HCT116 (cell line): ENCODE measurements around the gene NECAB3.

Experiments used
- CEBPB ChIP-seq: IDR thresholded peaks from 2 replicates; pipeline ENCODE4 v1.6.1; 2012; ENCODE audit warnings: low read depth
- CTCF ChIP-seq, 3 experiments: fragments of 200-600 bp in 1 of 3; sonication (generic) in 1 of 3; IDR thresholded peaks in 2 of 3; conservative IDR thresholded peaks in 1 of 3; 2 replicates each; pipeline ENCODE4 v1.5.1; 2012 to 2017; ENCODE audit warnings: low read depth in 2 of 3, low read length in 2 of 3, antibody characterized with exemption in 1 of 3, borderline replicate concordance in 1 of 3, control low read depth in 1 of 3, mild to moderate bottlenecking in 1 of 3, mixed read lengths in 1 of 3, mixed run types in 1 of 3, moderate library complexity in 1 of 3; ENCODE audit not compliant: insufficient read depth in 1 of 3
- ELF1 ChIP-seq: IDR thresholded peaks from 2 replicates; pipeline ENCODE4 v1.6.1; 2012; ENCODE audit warnings: low read depth, borderline replicate concordance
- EZH2 ChIP-seq: fragments of 200-600 bp; sonication (generic); IDR thresholded peaks from 2 replicates; pipeline ENCODE4 v1.6.1; 2017; ENCODE audit warnings: antibody characterized with exemption, mixed run types
- EZH2phosphoT487 ChIP-seq: fragments of 200-600 bp; IDR thresholded peaks from 2 replicates; pipeline ENCODE4 v1.6.1; 2018; ENCODE audit warnings: antibody characterized with exemption, borderline replicate concordance
- FOSL1 ChIP-seq: IDR thresholded peaks from 2 replicates; pipeline ENCODE4 v1.6.1; 2012; ENCODE audit warnings: low read depth
- JUND ChIP-seq: IDR thresholded peaks from 2 replicates; pipeline ENCODE4 v1.6.1; 2012
- POLR2A ChIP-seq: IDR thresholded peaks from 2 replicates; pipeline ENCODE4 v1.7.0; 2011; ENCODE audit warnings: borderline replicate concordance; ENCODE audit not compliant: insufficient read depth, insufficient read length; ENCODE audit errors: extremely low read depth
- POLR2AphosphoS5 ChIP-seq: IDR thresholded peaks from 2 replicates; pipeline ENCODE4 v1.6.1; 2011; ENCODE audit warnings: mild to moderate bottlenecking, low read depth, low read length, moderate library complexity
- SIN3A ChIP-seq: IDR thresholded peaks from 2 replicates; pipeline ENCODE4 v1.6.1; 2012; ENCODE audit warnings: low read depth
- SP1 ChIP-seq: IDR thresholded peaks from 2 replicates; pipeline ENCODE4 v1.6.1; 2012; ENCODE audit warnings: low read depth
- YY1 ChIP-seq: IDR thresholded peaks from 2 replicates; pipeline ENCODE4 v1.6.1; 2011; ENCODE audit warnings: low read length, low read depth, moderate library complexity, mild to moderate bottlenecking; ENCODE audit not compliant: insufficient replicate concordance; ENCODE audit errors: extremely low read depth
- ZFX ChIP-seq: fragments of 450-650 bp; IDR thresholded peaks from 2 replicates; pipeline ENCODE4 v1.6.1; 2017
- ZNF274 ChIP-seq: fragments of 200-500 bp; sonication (Bioruptor generic); IDR thresholded peaks from 2 replicates; pipeline ENCODE4 v1.6.1; 2014; ENCODE audit warnings: mild to moderate bottlenecking, low read depth, low read length, inconsistent platforms

DNA sequence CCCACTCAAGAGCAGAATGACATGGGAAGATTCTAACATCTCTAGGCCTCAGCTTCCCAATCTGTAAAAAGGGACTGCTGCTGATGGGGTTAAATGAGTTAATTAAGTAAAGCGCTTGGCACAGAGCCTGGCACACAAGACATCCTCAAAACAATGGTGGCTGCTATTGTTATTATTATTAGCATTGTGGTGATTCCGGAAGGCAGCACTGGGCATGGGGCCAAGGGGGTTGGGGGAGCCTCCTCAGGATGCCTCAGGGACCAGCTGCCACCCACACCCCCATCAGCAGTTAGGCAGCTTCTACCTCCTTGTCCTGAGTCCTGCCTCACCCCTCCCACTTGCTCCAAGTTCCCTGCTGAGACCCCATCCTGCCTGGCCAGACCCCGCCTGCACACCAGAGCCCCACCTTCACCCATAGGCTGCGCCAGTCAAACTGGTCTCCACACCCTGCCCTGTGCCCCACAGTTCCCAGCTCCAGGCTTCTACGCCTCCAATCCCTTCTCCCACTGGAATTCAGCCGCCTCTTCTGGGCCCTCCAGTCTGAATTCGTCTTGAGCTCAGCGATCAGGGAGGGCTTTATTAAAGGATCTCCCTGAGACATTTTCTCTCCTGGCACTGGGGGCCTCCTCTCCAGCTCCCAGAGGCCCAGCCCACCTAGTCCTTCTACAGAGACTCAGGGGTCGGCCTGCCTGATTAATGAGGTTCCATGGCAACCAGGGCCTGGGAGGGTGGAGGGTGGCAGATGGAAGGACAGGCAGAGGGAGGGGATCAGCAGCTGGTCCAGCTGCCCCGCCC, 10.5 kb upstream of the NECAB3 start:
- TF ChIP-seq ZFX (no peak), POLR2A (no peak), JUND (no peak), CTCF (IDR thresholded peaks at IDR 0.05 in 2 of 3, conservative IDR thresholded peaks at IDR 0.05 in 1 of 3; ENCODE audit: borderline replicate concordance in 1 of 3, insufficient read depth in 1 of 3, low read depth in 2 of 3, low read length in 2 of 3) (no peak), CEBPB (no peak), POLR2AphosphoS5 (no peak), EZH2phosphoT487 (no peak), SP1 (no peak), FOSL1 (no peak), YY1 (no peak), SIN3A (no peak), EZH2 (no peak), ELF1 (no peak), ZNF274 (no peak)
